Neutrophil (primary cell): Measurements from ENCODE around the gene GDPD5.

Experiments used
- H3K27ac ChIP-seq: fragments of 200-600 bp; sonication (generic); 2 replicates; pipeline ENCODE4 v1.5.1; 2016; ENCODE audit warnings: mild to moderate bottlenecking, moderate library complexity
- H3K27me3 ChIP-seq: fragments of 200-600 bp; sonication (generic); 2 replicates; pipeline ENCODE4 v1.6.0; 2016; ENCODE audit warnings: mild to moderate bottlenecking
- H3K36me3 ChIP-seq: fragments of 200-600 bp; sonication (generic); 2 replicates; pipeline ENCODE4 v1.5.1; 2017
- H3K4me1 ChIP-seq, 2 experiments: fragments of 200-600 bp in 1 of 2; sonication (generic) in 1 of 2; 1 replicate in 1 of 2; 2 replicates in 1 of 2; pipeline versions ENCODE4 v1.5.1 to v1.6.1; 2013 to 2016; ENCODE audit warnings: low read depth in 1 of 2, low read length in 1 of 2, mild to moderate bottlenecking in 1 of 2, moderate library complexity in 1 of 2; ENCODE audit not compliant: control insufficient read depth in 1 of 2, insufficient read depth in 1 of 2
- H3K4me3 ChIP-seq, 2 experiments: fragments of 200-600 bp in 1 of 2; sonication (generic) in 1 of 2; 1 replicate in 1 of 2; 2 replicates in 1 of 2; pipeline ENCODE4 v1.5.1; 2013 to 2016; ENCODE audit warnings: low read depth in 1 of 2, low read length in 1 of 2, mild to moderate bottlenecking in 1 of 2, moderate library complexity in 1 of 2
- H3K9me3 ChIP-seq: fragments of 200-600 bp; sonication (generic); 2 replicates; pipeline ENCODE4 v1.5.1; 2016
- CTCF ChIP-seq: fragments of 200-600 bp; sonication (generic); IDR thresholded peaks from 2 replicates; pipeline ENCODE4 v1.5.1; 2016; ENCODE audit warnings: antibody characterized with exemption

The GDPD5 gene

GRCh38 chr11:75523189-75523588, 2.6 kb downstream of the GDPD5 start:
- Histone ChIP-seq H3K4me1 (peaks cover 9 to 17% of the 10 kb centered on the region in 2 experiments), H3K4me3 (no peak overlapping the region), H3K9me3 (no peaks in the 10 kb centered on the region), H3K36me3 (no peaks in the 10 kb centered on the region), H3K27me3 (peaks cover 74% of the 10 kb centered on the region), H3K27ac (no peak overlapping the region)
- no peak for TF ChIP-seq CTCF

- TF ChIP-seq CTCF = no peak
- Histone ChIP-seq H3K4me3 (no peak overlapping the region), H3K27me3 (peaks cover 74% of the 10 kb centered on the region)
These were observed 3.3 kb downstream of the GDPD5 start for GRCh38 chr11:75522286-75523044.

GRCh38 chr11:75520688-75521087, 5.1 kb downstream of the GDPD5 start:
- TF ChIP-seq CTCF = no peak
- H3K9me3 ChIP-seq = no peaks in the 10 kb centered on the region
- peaks cover 6 to 10% of the 10 kb centered on the region in 2 experiments for H3K4me1 ChIP-seq
- no peak overlapping the region for H3K27ac ChIP-seq
- H3K4me3 ChIP-seq = no peak overlapping the region
- no peaks in the 10 kb centered on the region for H3K36me3 ChIP-seq
- peaks cover 57% of the 10 kb centered on the region for H3K27me3 ChIP-seq

More at GRCh38 chr11:75522286-75523044, 3.3 kb downstream of the GDPD5 start:
- no peaks in the 10 kb centered on the region for H3K36me3 ChIP-seq
- H3K9me3 ChIP-seq = no peaks in the 10 kb centered on the region
- no peak overlapping the region for H3K27ac ChIP-seq
- H3K4me1 ChIP-seq = peaks cover 9 to 17% of the 10 kb centered on the region in 2 experiments

GRCh38 chr11:75518771-75519653, 6.7 kb downstream of the GDPD5 start:
- H3K27me3 ChIP-seq = peaks cover 40% of the 10 kb centered on the region
- TF ChIP-seq CTCF = no peak

GRCh38 chr11:75518204-75518549, 7.6 kb downstream of the GDPD5 start:
- Histone ChIP-seq H3K4me1 (no peaks in the 10 kb centered on the region), H3K27me3 (peaks cover 32% of the 10 kb centered on the region), H3K9me3 (no peaks in the 10 kb centered on the region), H3K27ac (no peak overlapping the region), H3K36me3 (no peaks in the 10 kb centered on the region), H3K4me3 (no peak overlapping the region)
- TF ChIP-seq CTCF = no peak

More at GRCh38 chr11:75518771-75519653, 6.7 kb downstream of the GDPD5 start:
- no peaks in the 10 kb centered on the region for H3K4me1 ChIP-seq
- no peak overlapping the region for H3K4me3 ChIP-seq
- H3K36me3 ChIP-seq = no peaks in the 10 kb centered on the region
- H3K9me3 ChIP-seq = no peaks in the 10 kb centered on the region
- H3K27ac ChIP-seq = no peak overlapping the region
